ENCODE measurements around the gene TUFT1. TPM values are rescaled to one million over a fixed set of nuclear protein-coding genes. Genes with fewer than 3 reads are reported as not detected.

The TUFT1 gene, protein sequence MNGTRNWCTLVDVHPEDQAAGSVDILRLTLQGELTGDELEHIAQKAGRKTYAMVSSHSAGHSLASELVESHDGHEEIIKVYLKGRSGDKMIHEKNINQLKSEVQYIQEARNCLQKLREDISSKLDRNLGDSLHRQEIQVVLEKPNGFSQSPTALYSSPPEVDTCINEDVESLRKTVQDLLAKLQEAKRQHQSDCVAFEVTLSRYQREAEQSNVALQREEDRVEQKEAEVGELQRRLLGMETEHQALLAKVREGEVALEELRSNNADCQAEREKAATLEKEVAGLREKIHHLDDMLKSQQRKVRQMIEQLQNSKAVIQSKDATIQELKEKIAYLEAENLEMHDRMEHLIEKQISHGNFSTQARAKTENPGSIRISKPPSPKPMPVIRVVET
- polyA plus RNA-seq (2013, experiment 1 of 2) = 5.8 TPM
- polyA plus RNA-seq (2013, experiment 2 of 2) = 6.0 TPM

- Histone ChIP-seq H3K18ac (ENCODE audit: low read depth in 1 of 2, low read length in 2 of 2) (peak within 1 kb of the TSS; percentile 59), H2BK12ac (ENCODE audit: low read length in 2 of 2) (no peak within 1 kb of the TSS), H2BK5ac (ENCODE audit: low read depth, low read length, poor library complexity, severe bottlenecking) (peak within 1 kb of the TSS; percentile 14), H3K14ac (ENCODE audit: low read length in 2 of 2) (no peak within 1 kb of the TSS), H3K9me3 (ENCODE audit: control insufficient read depth, low read length) (no peaks in the 10 kb centered on the region), H3K4me3 (ENCODE audit: insufficient read depth in 1 of 2, low read depth in 1 of 2, low read length in 2 of 2) (peak within 1 kb of the TSS; percentile 80 to 87), H3K79me1 (replicated peaks; ENCODE audit: low read length, poor library complexity, severe bottlenecking) (no peaks in the 10 kb centered on the region), H4K8ac (ENCODE audit: low read length) (peak within 1 kb of the TSS; percentile 7), H3K4me2 (ENCODE audit: low read length, poor library complexity, severe bottlenecking) (peak within 1 kb of the TSS; percentile 77), H2BK15ac (ENCODE audit: low read depth, poor library complexity, severe bottlenecking) (peak within 1 kb of the TSS; percentile 49), H3K9ac (ENCODE audit: low read length) (peak within 1 kb of the TSS; percentile 92), H3K4me1 (ENCODE audit: control insufficient read depth, insufficient read depth, low read depth, low read length) (peaks cover 21% of the 10 kb centered on the region), H3K4ac (ENCODE audit: low read depth in 1 of 2, low read length in 2 of 2) (peak within 1 kb of the TSS in 1 of 2 experiments; percentile 49), H3K36me3 (ENCODE audit: control insufficient read depth in 1 of 2, insufficient read depth in 2 of 2, low read depth in 1 of 2, low read length in 2 of 2) (no peaks in the 10 kb centered on the region), H3K23ac (ENCODE audit: low read length in 2 of 2) (no peak within 1 kb of the TSS), H3K27ac (ENCODE audit: low read length, poor library complexity, severe bottlenecking) (peak within 1 kb of the TSS; percentile 93), H2AK5ac (ENCODE audit: low read length, severe bottlenecking) (peak within 1 kb of the TSS; percentile 49), H4K91ac (ENCODE audit: low read length) (no peak within 1 kb of the TSS), H3K27me3 (ENCODE audit: control insufficient read depth in 1 of 2, insufficient read depth in 1 of 2, low read length in 2 of 2) (no peaks in the 10 kb centered on the region), H2AFZ (ENCODE audit: low read depth, low read length) (peak within 1 kb of the TSS; percentile 15), H2BK120ac (ENCODE audit: low read depth, low read length) (peak within 1 kb of the TSS; percentile 3)
- 2% methylated on average over 70 of the region's 70 CpGs for WGBS
- peak; percentile 93 for DNase-seq
Measured at GRCh38 chr1:151540021-151540981, at the start of gene TUFT1. TSS of gene TUFT1 (plus strand) at chr1:151540309. CDS start at chr1:151540367, 58 bp downstream.

DNA sequence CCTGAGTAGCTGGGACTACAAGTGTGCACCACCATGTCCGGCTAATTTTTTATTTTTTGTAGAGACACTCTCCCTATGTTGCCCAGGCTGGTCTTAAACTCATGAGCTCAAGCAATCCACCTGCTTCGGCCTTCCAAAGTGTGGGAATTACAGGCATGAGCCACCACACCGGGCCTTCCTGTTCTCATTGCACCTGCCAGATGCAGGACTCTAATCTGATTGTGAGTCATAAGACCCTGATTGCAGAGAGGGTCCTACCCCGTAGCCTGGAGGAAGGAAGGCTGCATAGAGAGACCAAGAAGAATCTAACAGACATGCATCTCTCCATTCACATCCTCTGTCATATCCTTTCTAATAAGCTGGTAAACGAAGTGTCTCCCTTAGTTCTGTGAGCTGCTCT is 48.5 kb upstream of the TUFT1 start:
- no peaks in the 10 kb centered on the region for H3K79me1 ChIP-seq (replicated peaks; ENCODE audit: low read length, poor library complexity, severe bottlenecking)
- H3K9ac ChIP-seq (ENCODE audit: low read length) = no peak overlapping the region
- 74% methylated on average over 5 of the region's 5 CpGs for WGBS
- H3K9me3 ChIP-seq (ENCODE audit: control insufficient read depth, low read length) = no peaks in the 10 kb centered on the region
- H3K14ac ChIP-seq (ENCODE audit: low read length in 2 of 2) = no peak overlapping the region
- H3K27me3 ChIP-seq (ENCODE audit: control insufficient read depth in 1 of 2, insufficient read depth in 1 of 2, low read length in 2 of 2) = peaks cover 0 to 17% of the 10 kb centered on the region in 2 experiments
- no peak for DNase-seq
- H4K8ac ChIP-seq (ENCODE audit: low read length) = no peak overlapping the region
- H2BK120ac ChIP-seq (ENCODE audit: low read depth, low read length) = no peak overlapping the region
- H3K27ac ChIP-seq (ENCODE audit: low read length, poor library complexity, severe bottlenecking) = no peak overlapping the region
- no peak overlapping the region for H3K4me2 ChIP-seq (ENCODE audit: low read length, poor library complexity, severe bottlenecking)
- H2AK5ac ChIP-seq (ENCODE audit: low read length, severe bottlenecking) = no peak overlapping the region
- H3K23ac ChIP-seq (ENCODE audit: low read length in 2 of 2) = no peak overlapping the region
- no peak overlapping the region for H3K4me3 ChIP-seq (ENCODE audit: insufficient read depth in 1 of 2, low read depth in 1 of 2, low read length in 2 of 2)
- H3K18ac ChIP-seq (ENCODE audit: low read depth in 1 of 2, low read length in 2 of 2) = no peak overlapping the region
- no peak overlapping the region for H2BK12ac ChIP-seq (ENCODE audit: low read length in 2 of 2)
- H2BK5ac ChIP-seq (ENCODE audit: low read depth, low read length, poor library complexity, severe bottlenecking) = peak overlapping the region; percentile 1
- H2BK15ac ChIP-seq (ENCODE audit: low read depth, poor library complexity, severe bottlenecking) = no peak overlapping the region
- no peak overlapping the region for H4K91ac ChIP-seq (ENCODE audit: low read length)
- peaks cover 5% of the 10 kb centered on the region for H3K4me1 ChIP-seq (ENCODE audit: control insufficient read depth, insufficient read depth, low read depth, low read length)
- no peak overlapping the region for H3K4ac ChIP-seq (ENCODE audit: low read depth in 1 of 2, low read length in 2 of 2)
- H3K36me3 ChIP-seq (ENCODE audit: control insufficient read depth in 1 of 2, insufficient read depth in 2 of 2, low read depth in 1 of 2, low read length in 2 of 2) = no peaks in the 10 kb centered on the region
- no peak overlapping the region for H2AFZ ChIP-seq (ENCODE audit: low read depth, low read length)

DNA sequence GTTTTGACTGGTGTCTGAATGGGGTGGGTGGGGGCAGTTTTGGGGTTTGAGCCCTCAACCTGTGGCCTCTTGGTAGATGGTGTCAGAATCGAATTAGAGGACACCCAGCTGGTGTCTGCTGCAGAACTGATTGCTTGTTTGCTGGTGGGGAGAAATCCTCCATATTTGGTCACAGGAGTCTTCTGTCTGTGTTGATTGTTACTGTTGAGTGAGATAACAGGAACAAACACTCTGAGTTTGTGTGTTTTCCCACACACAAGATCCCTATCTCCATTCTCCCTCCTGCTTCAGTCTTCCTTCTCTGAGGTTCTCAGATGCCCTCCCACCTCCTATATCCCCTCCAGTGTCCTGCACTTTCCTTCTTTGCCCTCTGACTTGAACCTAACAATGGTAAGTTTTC is 48.0 kb upstream of the TUFT1 start:
- H3K9ac ChIP-seq (ENCODE audit: low read length) = no peak overlapping the region
- WGBS = 60% methylated on average over 1 of the region's 1 CpG

DNA sequence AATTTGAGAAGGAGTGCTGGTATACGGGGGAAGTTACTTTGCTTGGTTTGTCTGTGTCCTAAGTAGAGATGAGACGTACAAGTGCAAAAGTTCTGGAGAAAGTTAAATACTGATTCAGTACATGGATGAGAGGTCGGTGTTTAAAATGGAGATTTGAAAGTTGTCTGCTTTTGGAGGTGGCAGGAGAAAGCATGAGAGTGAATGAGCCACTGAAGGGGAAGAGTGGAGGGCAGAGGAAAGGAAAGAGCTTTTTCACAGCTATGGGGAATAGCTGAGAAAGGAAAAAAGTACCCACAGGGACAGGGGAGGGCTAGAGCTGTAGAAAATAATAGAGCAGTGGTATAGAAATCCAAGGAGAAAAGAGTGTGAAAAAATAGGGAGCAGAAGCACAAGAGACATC is 47.1 kb upstream of the TUFT1 start:
- no peak overlapping the region for H2BK5ac ChIP-seq (ENCODE audit: low read depth, low read length, poor library complexity, severe bottlenecking)
- H2BK120ac ChIP-seq (ENCODE audit: low read depth, low read length) = no peak overlapping the region
- H3K9ac ChIP-seq (ENCODE audit: low read length) = no peak overlapping the region
- H2BK15ac ChIP-seq (ENCODE audit: low read depth, poor library complexity, severe bottlenecking) = no peak overlapping the region
- no peak overlapping the region for H2AFZ ChIP-seq (ENCODE audit: low read depth, low read length)
- no peak overlapping the region for H3K27ac ChIP-seq (ENCODE audit: low read length, poor library complexity, severe bottlenecking)
- no peaks in the 10 kb centered on the region for H3K9me3 ChIP-seq (ENCODE audit: control insufficient read depth, low read length)
- H3K36me3 ChIP-seq (ENCODE audit: control insufficient read depth in 1 of 2, insufficient read depth in 2 of 2, low read depth in 1 of 2, low read length in 2 of 2) = no peaks in the 10 kb centered on the region
- no peak overlapping the region for H3K4me3 ChIP-seq (ENCODE audit: insufficient read depth in 1 of 2, low read depth in 1 of 2, low read length in 2 of 2)
- H3K4ac ChIP-seq (ENCODE audit: low read depth in 1 of 2, low read length in 2 of 2) = no peak overlapping the region
- H3K23ac ChIP-seq (ENCODE audit: low read length in 2 of 2) = no peak overlapping the region
- H4K8ac ChIP-seq (ENCODE audit: low read length) = no peak overlapping the region
- H3K79me1 ChIP-seq (replicated peaks; ENCODE audit: low read length, poor library complexity, severe bottlenecking) = no peaks in the 10 kb centered on the region
- H3K4me1 ChIP-seq (ENCODE audit: control insufficient read depth, insufficient read depth, low read depth, low read length) = peaks cover 5% of the 10 kb centered on the region
- DNase-seq = no peak
- no peak overlapping the region for H3K4me2 ChIP-seq (ENCODE audit: low read length, poor library complexity, severe bottlenecking)
- no peak overlapping the region for H4K91ac ChIP-seq (ENCODE audit: low read length)
- no peak overlapping the region for H2AK5ac ChIP-seq (ENCODE audit: low read length, severe bottlenecking)
- H2BK12ac ChIP-seq (ENCODE audit: low read length in 2 of 2) = no peak overlapping the region
- 94% methylated on average over 3 of the region's 3 CpGs for WGBS
- H3K27me3 ChIP-seq (ENCODE audit: control insufficient read depth in 1 of 2, insufficient read depth in 1 of 2, low read length in 2 of 2) = peaks cover 0 to 17% of the 10 kb centered on the region in 2 experiments
- H3K14ac ChIP-seq (ENCODE audit: low read length in 2 of 2) = no peak overlapping the region
- H3K18ac ChIP-seq (ENCODE audit: low read depth in 1 of 2, low read length in 2 of 2) = no peak overlapping the region

More for the DNA sequence above, 48.0 kb upstream of the TUFT1 start:
- H3K18ac ChIP-seq (ENCODE audit: low read depth in 1 of 2, low read length in 2 of 2) = peak overlapping the region in 1 of 2 experiments; percentile 34
- H2AFZ ChIP-seq (ENCODE audit: low read depth, low read length) = no peak overlapping the region
- no peaks in the 10 kb centered on the region for H3K36me3 ChIP-seq (ENCODE audit: control insufficient read depth in 1 of 2, insufficient read depth in 2 of 2, low read depth in 1 of 2, low read length in 2 of 2)
- H2BK120ac ChIP-seq (ENCODE audit: low read depth, low read length) = no peak overlapping the region
- no peak overlapping the region for H3K4ac ChIP-seq (ENCODE audit: low read depth in 1 of 2, low read length in 2 of 2)
- no peak overlapping the region for H2AK5ac ChIP-seq (ENCODE audit: low read length, severe bottlenecking)
- H3K27ac ChIP-seq (ENCODE audit: low read length, poor library complexity, severe bottlenecking) = no peak overlapping the region
- H4K91ac ChIP-seq (ENCODE audit: low read length) = no peak overlapping the region
- peaks cover 5% of the 10 kb centered on the region for H3K4me1 ChIP-seq (ENCODE audit: control insufficient read depth, insufficient read depth, low read depth, low read length)
- H3K23ac ChIP-seq (ENCODE audit: low read length in 2 of 2) = no peak overlapping the region
- no peak overlapping the region for H3K4me3 ChIP-seq (ENCODE audit: insufficient read depth in 1 of 2, low read depth in 1 of 2, low read length in 2 of 2)
- H2BK15ac ChIP-seq (ENCODE audit: low read depth, poor library complexity, severe bottlenecking) = no peak overlapping the region
- H3K14ac ChIP-seq (ENCODE audit: low read length in 2 of 2) = no peak overlapping the region
- H4K8ac ChIP-seq (ENCODE audit: low read length) = no peak overlapping the region
- no peaks in the 10 kb centered on the region for H3K79me1 ChIP-seq (replicated peaks; ENCODE audit: low read length, poor library complexity, severe bottlenecking)
- H3K4me2 ChIP-seq (ENCODE audit: low read length, poor library complexity, severe bottlenecking) = no peak overlapping the region
- H2BK12ac ChIP-seq (ENCODE audit: low read length in 2 of 2) = no peak overlapping the region
- H3K9me3 ChIP-seq (ENCODE audit: control insufficient read depth, low read length) = no peaks in the 10 kb centered on the region
- DNase-seq = no peak
- peak overlapping the region; percentile 1 for H2BK5ac ChIP-seq (ENCODE audit: low read depth, low read length, poor library complexity, severe bottlenecking)
- H3K27me3 ChIP-seq (ENCODE audit: control insufficient read depth in 1 of 2, insufficient read depth in 1 of 2, low read length in 2 of 2) = peaks cover 0 to 17% of the 10 kb centered on the region in 2 experiments

All from mesenchymal stem cell (in vitro differentiated cells and primary cell).